ENCODE data around the gene LPP.

GRCh38 chr3:188913084-188913483 lies 759.1 kb downstream of the LPP start:
- no peak for TF ChIP-seq CTCF (IDR thresholded peaks at IDR 0.05; ENCODE audit: insufficient read depth, low read length, poor library complexity, severe bottlenecking)
- TF ChIP-seq EZH2phosphoT487 (conservative IDR thresholded peaks at IDR 0.05; ENCODE audit: low read length) = no peak

Data from SU-DHL-6 (cell line).